ENCODE measurements around the gene LRRC49.

- TF ChIP-seq CTCF (IDR thresholded peaks at IDR 0.05; ENCODE audit: low read length) (no peak), EZH2 (IDR thresholded peaks at IDR 0.05; ENCODE audit: borderline replicate concordance, low read length) (no peak)
Measured at GRCh38 chr15:71079208-71080044, 186.8 kb downstream of the LRRC49 start.

Measured in OCI-LY1 (cell line).